B cell (primary cell): Measurements from ENCODE around the gene DOCK3. TPM values are rescaled to one million over a fixed set of nuclear protein-coding genes. Genes with fewer than 3 reads are reported as not detected.

Experiments used
- ATAC-seq: fragments of 200-7000 bp; cut with Tn5 transposase; one replicate; pipeline ENCODE4 v1.10.0; 2021; ENCODE audit warnings: low read depth, mild to moderate bottlenecking, moderate number of reproducible peaks, moderate library complexity
- CTCF ChIA-PET: fragments of 350-600 bp; sonication (Branson Sonifier 250); formaldehyde crosslinking; loops from one replicate; lab custom pipeline; 2021; ENCODE audit warnings: antibody characterized with exemption, inconsistent platforms; lab: Charles Lee
- POLR2A ChIA-PET: fragments of 350-600 bp; sonication (Branson Sonifier 250); formaldehyde crosslinking; loops from one replicate; lab custom pipeline; 2021; ENCODE audit warnings: antibody characterized with exemption; lab: Charles Lee
- DNase-seq: peaks from one replicate; pipeline ENCODE4 v3.0.0; 2013
- H2AFZ ChIP-seq: 2 replicates; pipeline ENCODE4 v1.6.1; 2012; ENCODE audit warnings: mild to moderate bottlenecking, low read depth, low read length; ENCODE audit not compliant: insufficient read depth, poor library complexity, severe bottlenecking
- H3K27ac ChIP-seq, 2 donors: 1 replicate in 1 of 2; 2 replicates in 1 of 2; pipeline ENCODE4 v1.5.1; 2012 to 2013; ENCODE audit warnings: low read length in 2 of 2, mild to moderate bottlenecking in 2 of 2, moderate library complexity in 1 of 2
- H3K27me3 ChIP-seq, 4 experiments: fragments of 200-600 bp in 1 of 4; sonication (generic) in 1 of 4; replicated peaks in 1 of 4; 1 replicate in 2 of 4; 2 replicates in 2 of 4; pipeline versions ENCODE4 v1.6.1 to v1.7.0; 2013 to 2016; ENCODE audit warnings: low read length in 3 of 4, mild to moderate bottlenecking in 2 of 4, mixed read lengths in 1 of 4, moderate library complexity in 1 of 4; ENCODE audit not compliant: insufficient read depth in 4 of 4, control insufficient read depth in 3 of 4; ENCODE audit errors: control extremely low read depth in 1 of 4
- H3K36me3 ChIP-seq, 2 experiments: replicated peaks in 1 of 2; 1 replicate in 1 of 2; 2 replicates in 1 of 2; pipeline versions ENCODE4 v1.6.1 to v1.7.1; 2013; ENCODE audit warnings: low read length in 1 of 2; ENCODE audit not compliant: insufficient read depth in 2 of 2, control insufficient read depth in 1 of 2; ENCODE audit errors: control extremely low read depth in 1 of 2, extremely low read depth in 1 of 2
- H3K4me1 ChIP-seq, 2 donors: fragments of 200-600 bp in 1 of 2; sonication (generic) in 1 of 2; 1 replicate in 1 of 2; 2 replicates in 1 of 2; pipeline versions ENCODE4 v1.5.1 to v1.6.1; 2013 to 2017; ENCODE audit warnings: low read length in 2 of 2; ENCODE audit not compliant: control insufficient read depth in 2 of 2, insufficient read depth in 2 of 2
- H3K4me2 ChIP-seq: replicated peaks from 2 replicates; pipeline ENCODE3; 2012; ENCODE audit warnings: mild to moderate bottlenecking, low read depth, low read length; ENCODE audit not compliant: poor library complexity, severe bottlenecking
- H3K4me3 ChIP-seq, 5 experiments: fragments of 200-600 bp in 1 of 5; sonication (generic) in 1 of 5; 1 replicate in 3 of 5; 2 replicates in 2 of 5; pipeline versions ENCODE4 v1.5.1 to v1.7.0; 2011 to 2016; ENCODE audit warnings: low read length in 4 of 5, mild to moderate bottlenecking in 4 of 5, low read depth in 2 of 5, control low read depth in 1 of 5, moderate library complexity in 1 of 5; ENCODE audit not compliant: insufficient read depth in 1 of 5; ENCODE audit errors: control extremely low read depth in 1 of 5, extremely low read depth in 1 of 5
- H3K79me2 ChIP-seq: fragments of 200-600 bp; sonication (generic); one replicate; pipeline ENCODE4 v1.6.0; 2016; ENCODE audit warnings: low read length; ENCODE audit not compliant: control insufficient read depth, insufficient read depth
- H3K9ac ChIP-seq: fragments of 200-600 bp; sonication (generic); 2 replicates; pipeline ENCODE4 v1.6.1; 2017; ENCODE audit warnings: mild to moderate bottlenecking, low read length, moderate library complexity
- H3K9me3 ChIP-seq, 3 donors: one replicate each; pipeline versions ENCODE4 v1.6.1 to v1.7.1; 2013; ENCODE audit warnings: low read length in 2 of 3; ENCODE audit not compliant: control insufficient read depth in 2 of 3, insufficient read depth in 1 of 3; ENCODE audit errors: control extremely low read depth in 1 of 3
- H4K20me1 ChIP-seq: 2 replicates; pipeline ENCODE4 v1.6.0; 2012; ENCODE audit warnings: mild to moderate bottlenecking, low read length; ENCODE audit not compliant: insufficient read depth, control insufficient read depth, poor library complexity, severe bottlenecking
- H3K27ac Mint-ChIP-seq: one replicate; pipeline ENCODE4 v1.8.0; 2021; ENCODE audit warnings: mixed read lengths
- H3K27me3 Mint-ChIP-seq: one replicate; pipeline ENCODE4 v1.8.0; 2021; ENCODE audit warnings: mixed read lengths
- H3K4me1 Mint-ChIP-seq: one replicate; pipeline ENCODE4 v1.8.0; 2021; ENCODE audit warnings: mixed read lengths
- H3K4me3 Mint-ChIP-seq: one replicate; pipeline ENCODE4 v1.8.0; 2021; ENCODE audit warnings: mixed read lengths
- H3K9me3 Mint-ChIP-seq: one replicate; pipeline ENCODE4 v1.8.0; 2022; ENCODE audit warnings: mixed read lengths; ENCODE audit not compliant: insufficient read depth
- EZH2 ChIP-seq: IDR thresholded peaks from 2 replicates; pipeline ENCODE4 v1.6.1; 2012; ENCODE audit warnings: borderline replicate concordance, low read depth, mild to moderate bottlenecking, moderate library complexity, low read length; ENCODE audit not compliant: insufficient read depth, poor library complexity, severe bottlenecking
- WGBS: methylation state at CpG from one replicate; pipeline ENCODE4 v1.1.5; 2013; ENCODE audit warnings: missing lambda C conversion rate; ENCODE audit not compliant: insufficient coverage; 5-methylcytosine and 5-hydroxymethylcytosine counted together
- intact Hi-C: fragments of 100-400 bp; cut with micrococcal nuclease; formaldehyde crosslinking; loops from one replicate; pipeline ENCODE4 v1.10.0; 2022
- polyA plus RNA-seq: library from polyadenylated mRNA; depleted of rRNA; stranded (reverse); fragments of >200 nt; gene quantifications from 2 replicates; pipeline ENCODE4 v1.2.3, GENCODE V29; 2012
- total RNA-seq, 2 donors: library from RNA; stranded (reverse); fragments of 120-200 nt in 1 of 2; gene quantifications; 1 replicate in 1 of 2; 2 replicates in 1 of 2; pipeline versions ENCODE4 v1.2.3 to v1.2.4, GENCODE V29; 2013 to 2022
- TF ChIP-seq, protein P1 (sequence below): fragments of 200-600 bp; IDR thresholded peaks from one replicate; pipeline ENCODE4 v1.8.0; 2022; ENCODE audit warnings: antibody characterized with exemption, mild to moderate bottlenecking

Gene DOCK3
- total and polyA plus RNA-seq, 2 donors (not counting 1 experiment from before 2014, with no cell fraction given) = 0.06 to 0.30 TPM

DNA sequence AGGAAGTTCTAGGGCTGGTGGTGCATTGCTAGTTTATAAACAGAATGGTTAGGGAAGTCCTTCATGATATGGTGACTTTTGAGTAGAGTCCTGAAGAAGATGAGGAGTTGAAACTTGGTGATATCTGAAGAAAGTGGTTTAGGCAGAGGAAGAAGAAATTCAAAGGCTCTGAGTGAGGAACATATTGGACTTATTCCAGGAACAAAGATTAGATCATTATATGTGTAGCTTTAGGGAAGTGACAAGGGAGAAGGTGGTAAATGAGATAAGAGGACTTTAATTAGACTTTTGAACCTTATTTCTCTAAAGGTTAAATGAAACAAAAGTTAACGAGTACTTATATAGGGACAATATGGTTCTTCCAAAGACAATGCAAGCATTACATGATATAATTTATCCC, 286.7 kb downstream of the DOCK3 start:
- Histone ChIP-seq H3K9ac (no peak overlapping the region), H3K79me2 (no peaks in the 10 kb centered on the region), H2AFZ (no peak overlapping the region), H3K4me1 (no peaks in the 10 kb centered on the region), H3K9me3 (no peaks in the 10 kb centered on the region), H4K20me1 (no peaks in the 10 kb centered on the region), H3K36me3 (no peaks in the 10 kb centered on the region), H3K27ac (no peak overlapping the region), H3K27me3 (peaks cover 0 to 12% (median 2%) of the 10 kb centered on the region in 4 experiments), H3K4me3 (no peak overlapping the region), H3K4me2 (no peak overlapping the region)
- CTCF ChIA-PET = interaction anchor here (1.9 kb wide), 1 partner anchor 11 kb away, joined by 6 read pairs; no protein-coding TSS in a partner anchor
- DNase-seq (no peak), ATAC-seq (no peak)
- Mint-ChIP-seq H3K27ac (no peak overlapping the region), H3K4me1 (no peaks in the 10 kb centered on the region), H3K9me3 (no peaks in the 10 kb centered on the region), H3K27me3 (peaks cover 25% of the 10 kb centered on the region), H3K4me3 (no peak overlapping the region)
- POLR2A ChIA-PET = no interaction called here
- intact Hi-C loops = no loop called here
- no CpG with 5 or more reads among the region's 1 CpG for WGBS
- no peak for TF ChIP-seq EZH2
- TF ChIP-seq, protein P1, sequence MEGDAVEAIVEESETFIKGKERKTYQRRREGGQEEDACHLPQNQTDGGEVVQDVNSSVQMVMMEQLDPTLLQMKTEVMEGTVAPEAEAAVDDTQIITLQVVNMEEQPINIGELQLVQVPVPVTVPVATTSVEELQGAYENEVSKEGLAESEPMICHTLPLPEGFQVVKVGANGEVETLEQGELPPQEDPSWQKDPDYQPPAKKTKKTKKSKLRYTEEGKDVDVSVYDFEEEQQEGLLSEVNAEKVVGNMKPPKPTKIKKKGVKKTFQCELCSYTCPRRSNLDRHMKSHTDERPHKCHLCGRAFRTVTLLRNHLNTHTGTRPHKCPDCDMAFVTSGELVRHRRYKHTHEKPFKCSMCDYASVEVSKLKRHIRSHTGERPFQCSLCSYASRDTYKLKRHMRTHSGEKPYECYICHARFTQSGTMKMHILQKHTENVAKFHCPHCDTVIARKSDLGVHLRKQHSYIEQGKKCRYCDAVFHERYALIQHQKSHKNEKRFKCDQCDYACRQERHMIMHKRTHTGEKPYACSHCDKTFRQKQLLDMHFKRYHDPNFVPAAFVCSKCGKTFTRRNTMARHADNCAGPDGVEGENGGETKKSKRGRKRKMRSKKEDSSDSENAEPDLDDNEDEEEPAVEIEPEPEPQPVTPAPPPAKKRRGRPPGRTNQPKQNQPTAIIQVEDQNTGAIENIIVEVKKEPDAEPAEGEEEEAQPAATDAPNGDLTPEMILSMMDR = no peak

DNA sequence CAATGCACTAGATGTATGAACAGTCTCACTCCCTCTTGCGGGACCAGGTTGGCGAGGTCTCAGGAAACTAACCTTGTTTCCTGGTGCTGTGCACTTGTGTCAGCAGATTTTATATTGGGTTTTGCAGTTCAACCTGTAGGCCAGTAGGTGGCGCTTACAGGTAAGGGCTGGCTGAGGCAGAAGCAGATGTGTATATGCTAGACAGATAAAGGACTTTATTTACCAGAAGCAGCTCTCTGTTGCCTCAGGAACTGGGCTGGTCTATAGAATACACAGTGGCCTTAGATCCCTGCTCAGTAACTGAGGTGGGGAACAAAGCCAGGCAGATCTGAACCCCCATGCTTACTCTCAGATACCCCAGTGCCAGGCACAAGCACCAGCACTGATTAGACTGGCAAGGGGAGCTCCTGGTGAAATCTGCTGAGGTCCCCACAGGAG, 296.8 kb downstream of the DOCK3 start:
- no peak overlapping the region for H3K27ac Mint-ChIP-seq
- DNase-seq (peak; percentile 69), ATAC-seq (peak; percentile 76)
- Histone ChIP-seq H3K9me3 (peaks cover 0 to 7% (median 0%) of the 10 kb centered on the region in 3 donors), H4K20me1 (no peaks in the 10 kb centered on the region), H3K4me3 (no peak overlapping the region), H3K4me2 (no peak overlapping the region), H2AFZ (no peak overlapping the region), H3K9ac (no peak overlapping the region), H3K27ac (no peak overlapping the region), H3K4me1 (no peaks in the 10 kb centered on the region), H3K27me3 (no peaks in the 10 kb centered on the region), H3K79me2 (no peaks in the 10 kb centered on the region), H3K36me3 (no peaks in the 10 kb centered on the region)
- H3K9me3 Mint-ChIP-seq = no peaks in the 10 kb centered on the region
- CTCF ChIA-PET = interaction anchor here (0.9 to 2.1 kb wide), 13 partner anchors 10 to 828 kb away, joined by 3 to 6 read pairs (median 4); no protein-coding TSS in a partner anchor
- H3K4me3 Mint-ChIP-seq = no peak overlapping the region
- peaks cover 8% of the 10 kb centered on the region for H3K27me3 Mint-ChIP-seq
- H3K4me1 Mint-ChIP-seq = no peaks in the 10 kb centered on the region
- intact Hi-C loops = loop anchor here (5.0 kb wide), 1 partner anchor 341 kb away; no protein-coding TSS in a partner anchor
- no peak for TF ChIP-seq EZH2
- TF ChIP-seq, protein P1 = peak; percentile 90
- POLR2A ChIA-PET = no interaction called here
- 0% methylated on average over 3 of the region's 3 CpGs for WGBS
